MM.1S (cell line): Measurements from ENCODE around the gene CBFA2T3.

Experiments used
- DNase-seq: peaks from one replicate; pipeline ENCODE4 v3.0.0-alpha.2; 2015
- H2AFZ ChIP-seq: fragments of 300-600 bp; sonication (generic); 2 replicates; pipeline ENCODE4 v1.6.0; 2016; ENCODE audit warnings: antibody characterized with exemption, low read length
- H3F3A ChIP-seq: fragments of 300-600 bp; sonication (generic); 2 replicates; pipeline ENCODE4 v1.6.1; 2016; ENCODE audit warnings: mild to moderate bottlenecking, antibody characterized with exemption, low read length, moderate library complexity, mixed read lengths; ENCODE audit not compliant: insufficient read depth
- H3K27ac ChIP-seq: fragments of 300-600 bp; sonication (generic); 2 replicates; pipeline ENCODE4 v1.5.1; 2016; ENCODE audit warnings: mild to moderate bottlenecking, low read length
- H3K27me3 ChIP-seq: fragments of 300-600 bp; sonication (generic); replicated peaks from 2 replicates; pipeline ENCODE4 v1.6.0; 2016; ENCODE audit warnings: low read length; ENCODE audit not compliant: insufficient read depth
- H3K36me3 ChIP-seq: fragments of 300-600 bp; sonication (generic); replicated peaks from 2 replicates; pipeline ENCODE4 v1.6.1; 2016; ENCODE audit warnings: mild to moderate bottlenecking, low read length, mixed read lengths; ENCODE audit not compliant: insufficient read depth
- H3K4me1 ChIP-seq: fragments of 300-600 bp; sonication (generic); 2 replicates; pipeline ENCODE4 v1.6.1; 2016; ENCODE audit warnings: low read length, mixed read lengths
- H3K4me2 ChIP-seq: fragments of 300-600 bp; sonication (generic); 2 replicates; pipeline ENCODE4 v1.6.0; 2016; ENCODE audit warnings: low read depth, low read length
- H3K4me3 ChIP-seq: fragments of 300-600 bp; sonication (generic); 2 replicates; pipeline ENCODE4 v1.5.1; 2016; ENCODE audit warnings: low read length, mixed read lengths
- H3K79me2 ChIP-seq: fragments of 300-600 bp; sonication (generic); 2 replicates; pipeline ENCODE4 v1.6.1; 2016; ENCODE audit warnings: mixed run types, low read length, mixed read lengths
- H3K9ac ChIP-seq: fragments of 300-600 bp; sonication (generic); 2 replicates; pipeline ENCODE4 v1.6.1; 2016; ENCODE audit warnings: low read length, mixed read lengths
- H3K9me2 ChIP-seq: fragments of 300-600 bp; sonication (generic); replicated peaks from 2 replicates; pipeline ENCODE4 v1.6.1; 2016; ENCODE audit warnings: mild to moderate bottlenecking, low read length, mixed read lengths; ENCODE audit not compliant: insufficient read depth
- H3K9me3 ChIP-seq: fragments of 300-600 bp; sonication (generic); replicated peaks from 2 replicates; pipeline ENCODE4 v1.6.1; 2016; ENCODE audit warnings: mild to moderate bottlenecking, low read length, mixed read lengths; ENCODE audit not compliant: insufficient read depth
- H4K20me1 ChIP-seq: fragments of 300-600 bp; sonication (generic); 2 replicates; pipeline ENCODE4 v1.6.1; 2016; ENCODE audit warnings: mild to moderate bottlenecking, low read length, moderate library complexity, mixed read lengths; ENCODE audit not compliant: insufficient read depth
- CTCF ChIP-seq: fragments of 300-600 bp; sonication (generic); IDR thresholded peaks from 2 replicates; pipeline ENCODE4 v1.5.1; 2016; ENCODE audit warnings: antibody characterized with exemption, low read length, mixed read lengths
- EZH2 ChIP-seq: fragments of 300-600 bp; sonication (generic); optimal IDR thresholded peaks from 2 replicates; pipeline ENCODE3; 2017; ENCODE audit warnings: low read depth, mild to moderate bottlenecking, antibody characterized with exemption, low read length, mixed read lengths
- EZH2phosphoT487 ChIP-seq: fragments of 300-600 bp; sonication (generic); IDR thresholded peaks from 2 replicates; pipeline ENCODE4 v1.6.1; 2018; ENCODE audit warnings: antibody characterized with exemption, low read length

Gene CBFA2T3

GRCh38 chr16:88837806-88838205 is 139.2 kb downstream of the CBFA2T3 start:
- DNase-seq = no peak
- no peaks in the 10 kb centered on the region for H3K79me2 ChIP-seq
- no peaks in the 10 kb centered on the region; the same call in none of the 2 replicates for H3K27me3 ChIP-seq
- H3K36me3 ChIP-seq = no peaks in the 10 kb centered on the region
- no peak overlapping the region for H3K27ac ChIP-seq
- no peaks in the 10 kb centered on the region for H3K4me1 ChIP-seq
- H3F3A ChIP-seq = no peaks in the 10 kb centered on the region
- no peaks in the 10 kb centered on the region for H3K9me2 ChIP-seq
- no peak for TF ChIP-seq EZH2
- no peak for TF ChIP-seq CTCF
- no peak for TF ChIP-seq EZH2phosphoT487
- no peaks in the 10 kb centered on the region for H3K9me3 ChIP-seq
- no peaks in the 10 kb centered on the region for H4K20me1 ChIP-seq
- H3K4me3 ChIP-seq = no peak overlapping the region
- H2AFZ ChIP-seq = no peak overlapping the region
- H3K4me2 ChIP-seq = no peak overlapping the region
- H3K9ac ChIP-seq = no peak overlapping the region

- Histone ChIP-seq H3K27ac (no peak overlapping the region), H3K4me3 (no peak overlapping the region), H3K27me3 (peaks cover 4% of the 10 kb centered on the region), H3K4me1 (no peaks in the 10 kb centered on the region), H3K9me2 (no peaks in the 10 kb centered on the region), H3K9ac (no peak overlapping the region), H3K9me3 (no peaks in the 10 kb centered on the region), H2AFZ (no peak overlapping the region), H3F3A (no peaks in the 10 kb centered on the region), H3K4me2 (no peak overlapping the region), H4K20me1 (no peaks in the 10 kb centered on the region), H3K79me2 (no peaks in the 10 kb centered on the region), H3K36me3 (no peaks in the 10 kb centered on the region)
- TF ChIP-seq EZH2 (no peak), CTCF (no peak), EZH2phosphoT487 (no peak)
- no peak for DNase-seq
Measured at GRCh38 chr16:88836791-88837190, 140.2 kb downstream of the CBFA2T3 start.

- Histone ChIP-seq H3K27ac (no peak overlapping the region), H3K4me2 (no peak overlapping the region), H3K9me3 (no peaks in the 10 kb centered on the region), H3K9ac (no peak overlapping the region), H3K79me2 (no peaks in the 10 kb centered on the region), H3K4me1 (no peaks in the 10 kb centered on the region), H3K9me2 (no peaks in the 10 kb centered on the region), H3F3A (no peaks in the 10 kb centered on the region), H3K27me3 (peaks cover 4% of the 10 kb centered on the region), H3K36me3 (no peaks in the 10 kb centered on the region), H2AFZ (no peak overlapping the region), H4K20me1 (no peaks in the 10 kb centered on the region), H3K4me3 (no peak overlapping the region)
- TF ChIP-seq EZH2phosphoT487 = no peak
- no peak for TF ChIP-seq EZH2
- TF ChIP-seq CTCF = no peak
- no peak for DNase-seq
Measured at GRCh38 chr16:88835818-88836217, 141.2 kb downstream of the CBFA2T3 start.

- H3K27me3 ChIP-seq = peaks cover 4% of the 10 kb centered on the region
- H4K20me1 ChIP-seq = no peaks in the 10 kb centered on the region
- no peaks in the 10 kb centered on the region for H3F3A ChIP-seq
- no peak overlapping the region for H3K4me3 ChIP-seq
- no peaks in the 10 kb centered on the region for H3K36me3 ChIP-seq
- H3K9me2 ChIP-seq = no peaks in the 10 kb centered on the region
- TF ChIP-seq EZH2phosphoT487 = no peak
- TF ChIP-seq CTCF = no peak
- TF ChIP-seq EZH2 = no peak
- H3K4me2 ChIP-seq = no peak overlapping the region
- no peak overlapping the region for H3K27ac ChIP-seq
- DNase-seq = no peak
- no peak overlapping the region for H2AFZ ChIP-seq
- H3K4me1 ChIP-seq = no peaks in the 10 kb centered on the region
- no peaks in the 10 kb centered on the region for H3K9me3 ChIP-seq
- H3K79me2 ChIP-seq = no peaks in the 10 kb centered on the region
- H3K9ac ChIP-seq = no peak overlapping the region
Measured at GRCh38 chr16:88835383-88835782, 141.6 kb downstream of the CBFA2T3 start.
